Measurements from ENCODE around the gene GUCY1B1.

Gene GUCY1B1

GRCh38 chr4:155758481-155759371 is at the start of gene GUCY1B1:
Gene GUCY1B1 (plus strand): TSS chr4:155759021. CDS start chr4:155759141, 120 bp downstream.
- CTCF ChIA-PET, result interaction anchor here (1.0 to 3.3 kb wide), 9 partner anchors 8 to 315 kb away, joined by 3 to 28 read pairs (median 3); no protein-coding TSS in a partner anchor
- DNase-seq (ENCODE audit: extremely low spot score), result peak; percentile 97
- no peak for TF ChIP-seq CTCF (IDR thresholded peaks at IDR 0.05; ENCODE audit: control extremely low read depth, extremely low read depth, low read depth, missing control alignments)
- POLR2A ChIA-PET, result interaction anchor here (0.7 kb wide), 1 partner anchor 12 kb away, joined by 3 read pairs; no protein-coding TSS in a partner anchor

GRCh38 chr4:155709918-155710317 is 48.9 kb upstream of the GUCY1B1 start:
- no peak for TF ChIP-seq CTCF (IDR thresholded peaks at IDR 0.05; ENCODE audit: control extremely low read depth, extremely low read depth, low read depth, missing control alignments)
- ChIA-PET CTCF (interaction anchor here (1.0 to 1.2 kb wide), 3 partner anchors 11 to 77 kb away, joined by 3 read pairs; no protein-coding TSS in a partner anchor), POLR2A (no interaction called here)
- no peak for DNase-seq (ENCODE audit: extremely low spot score)

- no peak for TF ChIP-seq CTCF (IDR thresholded peaks at IDR 0.05; ENCODE audit: control extremely low read depth, extremely low read depth, low read depth, missing control alignments)
- DNase-seq (ENCODE audit: extremely low spot score), result no peak
- CTCF ChIA-PET, result no interaction called here
- POLR2A ChIA-PET, result no interaction called here
Observed at GRCh38 chr4:155711556-155711955, 47.3 kb upstream of the GUCY1B1 start.

GRCh38 chr4:155712846-155713245 is 46.0 kb upstream of the GUCY1B1 start:
- no peak for TF ChIP-seq CTCF (IDR thresholded peaks at IDR 0.05; ENCODE audit: control extremely low read depth, extremely low read depth, low read depth, missing control alignments)
- DNase-seq (ENCODE audit: extremely low spot score), result no peak
- ChIA-PET CTCF (no interaction called here), POLR2A (no interaction called here)

GRCh38 chr4:155713911-155714310 is 44.9 kb upstream of the GUCY1B1 start:
- no peak for TF ChIP-seq CTCF (IDR thresholded peaks at IDR 0.05; ENCODE audit: control extremely low read depth, extremely low read depth, low read depth, missing control alignments)
- DNase-seq (ENCODE audit: extremely low spot score), result no peak
- ChIA-PET POLR2A (no interaction called here), CTCF (interaction anchor here (1.1 kb wide), 1 partner anchor 9 kb away, joined by 3 read pairs; no protein-coding TSS in a partner anchor)

- no peak for TF ChIP-seq CTCF (IDR thresholded peaks at IDR 0.05; ENCODE audit: control extremely low read depth, extremely low read depth, low read depth, missing control alignments)
- no peak for DNase-seq (ENCODE audit: extremely low spot score)
- ChIA-PET CTCF (interaction anchor here (1.1 kb wide), 1 partner anchor 8 kb away, joined by 3 read pairs; no protein-coding TSS in a partner anchor), POLR2A (no interaction called here)
Observed at GRCh38 chr4:155722336-155722735, 36.5 kb upstream of the GUCY1B1 start.

Data from GM10248 (cell line).